Astrocyte (in vitro differentiated cells and primary cell): ENCODE measurements around the gene CACNA1D.

Experiments used
- EZH2 ChIP-seq: IDR thresholded peaks from 2 replicates; pipeline ENCODE4 v1.6.1; 2012; ENCODE audit warnings: mild to moderate bottlenecking, low read length, inconsistent platforms; ENCODE audit not compliant: insufficient read depth
- TF ChIP-seq, protein P1 (sequence below): IDR thresholded peaks from 2 replicates; pipeline ENCODE4 v1.5.1; 2011; ENCODE audit warnings: low read depth, mild to moderate bottlenecking, inconsistent platforms, low read length, moderate library complexity; ENCODE audit not compliant: insufficient read depth

DNA sequence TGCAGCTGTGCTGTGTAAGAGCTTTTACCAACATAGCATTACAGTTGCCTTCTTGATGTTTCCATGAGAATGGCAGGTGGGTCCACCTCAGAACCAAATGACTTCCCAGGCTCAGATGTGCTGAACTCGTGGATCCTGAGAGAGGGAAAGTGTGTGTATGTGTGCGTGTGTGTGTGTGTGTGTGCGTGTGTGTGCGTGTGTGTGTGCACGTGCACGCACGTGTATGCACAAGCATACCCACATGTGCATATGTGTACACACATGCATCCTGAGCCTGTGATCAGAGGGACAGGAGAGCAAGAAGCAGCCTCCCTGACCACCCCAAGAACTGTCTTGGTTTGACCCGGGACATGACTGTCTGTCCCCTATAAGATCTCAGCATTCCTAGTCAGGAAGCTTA is 303.7 kb downstream of the CACNA1D start:
- TF ChIP-seq, protein P1, sequence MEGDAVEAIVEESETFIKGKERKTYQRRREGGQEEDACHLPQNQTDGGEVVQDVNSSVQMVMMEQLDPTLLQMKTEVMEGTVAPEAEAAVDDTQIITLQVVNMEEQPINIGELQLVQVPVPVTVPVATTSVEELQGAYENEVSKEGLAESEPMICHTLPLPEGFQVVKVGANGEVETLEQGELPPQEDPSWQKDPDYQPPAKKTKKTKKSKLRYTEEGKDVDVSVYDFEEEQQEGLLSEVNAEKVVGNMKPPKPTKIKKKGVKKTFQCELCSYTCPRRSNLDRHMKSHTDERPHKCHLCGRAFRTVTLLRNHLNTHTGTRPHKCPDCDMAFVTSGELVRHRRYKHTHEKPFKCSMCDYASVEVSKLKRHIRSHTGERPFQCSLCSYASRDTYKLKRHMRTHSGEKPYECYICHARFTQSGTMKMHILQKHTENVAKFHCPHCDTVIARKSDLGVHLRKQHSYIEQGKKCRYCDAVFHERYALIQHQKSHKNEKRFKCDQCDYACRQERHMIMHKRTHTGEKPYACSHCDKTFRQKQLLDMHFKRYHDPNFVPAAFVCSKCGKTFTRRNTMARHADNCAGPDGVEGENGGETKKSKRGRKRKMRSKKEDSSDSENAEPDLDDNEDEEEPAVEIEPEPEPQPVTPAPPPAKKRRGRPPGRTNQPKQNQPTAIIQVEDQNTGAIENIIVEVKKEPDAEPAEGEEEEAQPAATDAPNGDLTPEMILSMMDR, result no peak
- no peak for TF ChIP-seq EZH2
